Stimulated activated CD4-positive, alpha-beta T cell treated with anti-CD3 and anti-CD28 coated beads, Interleukin-2, amount 100 ng/mL, for 48 hours (primary cell): ENCODE data around the gene RUNX1.

Experiments
- DNase-seq, 2 donors: peaks; one replicate each; pipeline ENCODE4 v3.0.0-alpha.2; 2020

RUNX1 gene

GRCh38 chr21:34771512-34772028 is 277.5 kb downstream of the RUNX1 start:
- DNase-seq: no peak

- no peak for DNase-seq
Observed at GRCh38 chr21:34770576-34770975, 278.5 kb downstream of the RUNX1 start.

- no peak for DNase-seq
Observed at GRCh38 chr21:34768326-34768725, 280.8 kb downstream of the RUNX1 start.

- no peak for DNase-seq
Observed at GRCh38 chr21:34766862-34767261, 282.2 kb downstream of the RUNX1 start.

- DNase-seq: no peak
Observed at GRCh38 chr21:34765619-34766018, 283.5 kb downstream of the RUNX1 start.

GRCh38 chr21:34764715-34765284 is 284.3 kb downstream of the RUNX1 start:
- no peak for DNase-seq

- no peak for DNase-seq
Observed at GRCh38 chr21:34762786-34763185, 286.3 kb downstream of the RUNX1 start.

- DNase-seq: no peak
Observed at GRCh38 chr21:34761758-34762330, 287.3 kb downstream of the RUNX1 start.

- DNase-seq: no peak
Observed at GRCh38 chr21:34754690-34755647, 294.1 kb downstream of the RUNX1 start.

GRCh38 chr21:34748862-34749261 is 300.2 kb downstream of the RUNX1 start:
- DNase-seq: no peak

GRCh38 chr21:34745557-34746255 is 303.4 kb downstream of the RUNX1 start:
- peak; percentile 39 to 47 for DNase-seq

GRCh38 chr21:34744801-34745200 is 304.3 kb downstream of the RUNX1 start:
- no peak for DNase-seq

- no peak for DNase-seq
Observed at GRCh38 chr21:34743831-34744230, 305.3 kb downstream of the RUNX1 start.

- DNase-seq: no peak
Observed at GRCh38 chr21:34743285-34743684, 305.8 kb downstream of the RUNX1 start.

- DNase-seq: no peak
Observed at GRCh38 chr21:34740198-34740597, 308.9 kb downstream of the RUNX1 start.
